ENCODE measurements around the gene AFAP1.

AFAP1 gene

GRCh38 chr4:7762376-7763030 lies 177.2 kb downstream of the AFAP1 start:
- TF ChIP-seq POLR2AphosphoS5 (IDR thresholded peaks at IDR 0.05; ENCODE audit: low read depth, low read length) (no peak), REST (IDR thresholded peaks at IDR 0.05; ENCODE audit: insufficient read depth in 1 of 2, low read depth in 2 of 2, low read length in 2 of 2) (no peak), TAF1 (IDR thresholded peaks at IDR 0.05; ENCODE audit: borderline replicate concordance, insufficient read depth, low read length) (no peak), SIN3A (IDR thresholded peaks at IDR 0.05; ENCODE audit: borderline replicate concordance, insufficient read depth, low read length) (no peak), FOXP2 (optimal IDR thresholded peaks at IDR 0.05; ENCODE audit: borderline replicate concordance, extremely low read depth, extremely low read length, insufficient read depth) (no peak)

- TF ChIP-seq FOXP2 (optimal IDR thresholded peaks at IDR 0.05; ENCODE audit: borderline replicate concordance, extremely low read depth, extremely low read length, insufficient read depth) = no peak
- no peak for TF ChIP-seq POLR2AphosphoS5 (IDR thresholded peaks at IDR 0.05; ENCODE audit: low read depth, low read length)
- no peak for TF ChIP-seq SIN3A (IDR thresholded peaks at IDR 0.05; ENCODE audit: borderline replicate concordance, insufficient read depth, low read length)
- no peak for TF ChIP-seq REST (IDR thresholded peaks at IDR 0.05; ENCODE audit: insufficient read depth in 1 of 2, low read depth in 2 of 2, low read length in 2 of 2)
- TF ChIP-seq TAF1 (IDR thresholded peaks at IDR 0.05; ENCODE audit: borderline replicate concordance, insufficient read depth, low read length) = no peak
Observed at GRCh38 chr4:7761720-7762119, 177.9 kb downstream of the AFAP1 start.

GRCh38 chr4:7761312-7761711 lies 178.3 kb downstream of the AFAP1 start:
- TF ChIP-seq TAF1 (IDR thresholded peaks at IDR 0.05; ENCODE audit: borderline replicate concordance, insufficient read depth, low read length) (no peak), POLR2AphosphoS5 (IDR thresholded peaks at IDR 0.05; ENCODE audit: low read depth, low read length) (no peak), FOXP2 (optimal IDR thresholded peaks at IDR 0.05; ENCODE audit: borderline replicate concordance, extremely low read depth, extremely low read length, insufficient read depth) (no peak), SIN3A (IDR thresholded peaks at IDR 0.05; ENCODE audit: borderline replicate concordance, insufficient read depth, low read length) (no peak), REST (IDR thresholded peaks at IDR 0.05; ENCODE audit: insufficient read depth in 1 of 2, low read depth in 2 of 2, low read length in 2 of 2) (no peak)

GRCh38 chr4:7760706-7761105 lies 179.0 kb downstream of the AFAP1 start:
- TF ChIP-seq REST (IDR thresholded peaks at IDR 0.05; ENCODE audit: insufficient read depth in 1 of 2, low read depth in 2 of 2, low read length in 2 of 2) = no peak
- TF ChIP-seq TAF1 (IDR thresholded peaks at IDR 0.05; ENCODE audit: borderline replicate concordance, insufficient read depth, low read length) = no peak
- TF ChIP-seq POLR2AphosphoS5 (IDR thresholded peaks at IDR 0.05; ENCODE audit: low read depth, low read length) = no peak
- TF ChIP-seq FOXP2 (optimal IDR thresholded peaks at IDR 0.05; ENCODE audit: borderline replicate concordance, extremely low read depth, extremely low read length, insufficient read depth) = no peak
- TF ChIP-seq SIN3A (IDR thresholded peaks at IDR 0.05; ENCODE audit: borderline replicate concordance, insufficient read depth, low read length) = no peak

Data from PFSK-1 (cell line).